ENCODE measurements around the gene HSPA1L. TPM values are rescaled to one million over a fixed set of nuclear protein-coding genes. Genes with fewer than 3 reads are reported as not detected.

HSPA1L gene
- total RNA-seq, 1 donor from 2014 or later = 0.46 TPM

- TF ChIP-seq CTCF (IDR thresholded peaks at IDR 0.05; ENCODE audit: insufficient read depth, low read length, poor library complexity, severe bottlenecking) = no peak
- Histone ChIP-seq H3K4me3 (ENCODE audit: low read depth, low read length) (no peak overlapping the region), H3K27me3 (ENCODE audit: control insufficient read depth, insufficient read depth, low read length) (no peaks in the 10 kb centered on the region), H3K36me3 (ENCODE audit: control insufficient read depth, insufficient read depth, low read length) (peaks cover 9% of the 10 kb centered on the region)
- DNase-seq (ENCODE audit: low read depth) = no peak
Measured at GRCh38 chr6:31784098-31784925, 30.8 kb downstream of the HSPA1L start.

- DNase-seq (ENCODE audit: low read depth) = no peak
- TF ChIP-seq CTCF (IDR thresholded peaks at IDR 0.05; ENCODE audit: insufficient read depth, low read length, poor library complexity, severe bottlenecking) = no peak
- Histone ChIP-seq H3K4me3 (ENCODE audit: low read depth, low read length) (no peak overlapping the region), H3K27me3 (ENCODE audit: control insufficient read depth, insufficient read depth, low read length) (no peaks in the 10 kb centered on the region), H3K36me3 (ENCODE audit: control insufficient read depth, insufficient read depth, low read length) (peaks cover 9% of the 10 kb centered on the region)
Measured at GRCh38 chr6:31782126-31782855, 32.8 kb downstream of the HSPA1L start.

GRCh38 chr6:31781244-31782125 lies 33.6 kb downstream of the HSPA1L start:
- H3K36me3 ChIP-seq (ENCODE audit: control insufficient read depth, insufficient read depth, low read length) = peaks cover 9% of the 10 kb centered on the region
- no peak for DNase-seq (ENCODE audit: low read depth)
- no peak overlapping the region for H3K4me3 ChIP-seq (ENCODE audit: low read depth, low read length)
- TF ChIP-seq CTCF (IDR thresholded peaks at IDR 0.05; ENCODE audit: insufficient read depth, low read length, poor library complexity, severe bottlenecking) = no peak
- no peaks in the 10 kb centered on the region for H3K27me3 ChIP-seq (ENCODE audit: control insufficient read depth, insufficient read depth, low read length)

- no peaks in the 10 kb centered on the region for H3K27me3 ChIP-seq (ENCODE audit: control insufficient read depth, insufficient read depth, low read length)
Measured at GRCh38 chr6:31780507-31781243, 34.4 kb downstream of the HSPA1L start.

More at GRCh38 chr6:31780507-31781243, 34.4 kb downstream of the HSPA1L start:
- no peak for TF ChIP-seq CTCF (IDR thresholded peaks at IDR 0.05; ENCODE audit: insufficient read depth, low read length, poor library complexity, severe bottlenecking)
- DNase-seq (ENCODE audit: low read depth) = no peak
- H3K36me3 ChIP-seq (ENCODE audit: control insufficient read depth, insufficient read depth, low read length) = peaks cover 9% of the 10 kb centered on the region
- no peak overlapping the region for H3K4me3 ChIP-seq (ENCODE audit: low read depth, low read length)
